Right lobe of liver (tissue), 4 donors: ENCODE measurements around the gene GGCX.

Experiments
- CTCF ChIP-seq, 4 donors: fragments of 200-600 bp in 3 of 4; fragments of 450-650 bp in 1 of 4; IDR thresholded peaks; one replicate each; pipeline versions ENCODE4 v1.5.1 to v1.8.0; 2016 to 2022; ENCODE audit warnings: antibody characterized with exemption in 4 of 4, mild to moderate bottlenecking in 2 of 4
- POLR2A ChIP-seq: fragments of 450-650 bp; IDR thresholded peaks from one replicate; pipeline ENCODE4 v1.6.1; 2017; ENCODE audit warnings: antibody characterized with exemption, mild to moderate bottlenecking
- donor health status: DM: no; HTN: no; CAD: no.
- donor health status: DM: no; HTN: no; CAD: no.
- donor health status: DM: no; HTN: yes; CAD: no.

DNA sequence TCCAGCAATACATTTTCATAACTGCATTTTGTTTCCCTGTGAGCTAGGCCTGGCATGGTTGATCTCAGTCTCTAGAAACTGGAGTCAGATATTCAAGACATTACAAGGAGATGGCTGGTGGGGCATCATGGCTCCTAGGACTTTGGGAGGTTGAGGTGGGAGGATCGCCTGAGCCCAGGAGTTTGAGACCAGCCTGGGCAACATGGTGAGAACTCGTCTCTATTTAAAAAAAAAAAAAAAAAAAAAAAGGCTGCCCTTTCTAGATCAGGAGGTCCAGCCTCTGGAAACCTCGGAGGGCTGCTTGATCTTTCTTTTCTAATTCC is 15.7 kb upstream of the GGCX start:
- no peak for TF ChIP-seq CTCF (IDR thresholded peaks at IDR 0.05)
- TF ChIP-seq POLR2A: no peak
